Calu3 (cell line): ENCODE results near the gene MYH14. TPM values are rescaled to one million over a fixed set of nuclear protein-coding genes. Genes with fewer than 3 reads are reported as not detected.
A peak's percentile ranks its signal among the peaks of the same experiment; 100 is the strongest.

Experiments
- BruUV-seq: library from RNA; stranded (reverse); fragments of 400-500 nt; replicated peaks from 2 replicates; lab custom pipeline; 2021; lab: Mats Ljungman, UMichigan
- CTCF ChIA-PET: fragments of 300-600 bp; sonication (Branson Sonifier 250); formaldehyde crosslinking; loops from one replicate; lab custom pipeline; 2022; ENCODE audit warnings: antibody characterized with exemption; lab: Charles Lee
- DNase-seq: peaks from one replicate; pipeline ENCODE4 v3.0.0; 2022
- H3K27ac Mint-ChIP-seq: one replicate; pipeline ENCODE4 v1.8.0; 2022; ENCODE audit warnings: mixed read lengths; ENCODE audit not compliant: unreplicated experiment
- H3K27me3 Mint-ChIP-seq: one replicate; pipeline ENCODE4 v1.8.0; 2022; ENCODE audit warnings: mixed read lengths; ENCODE audit not compliant: unreplicated experiment
- H3K36me3 Mint-ChIP-seq: one replicate; pipeline ENCODE4 v1.8.0; 2022; ENCODE audit warnings: mild to moderate bottlenecking, moderate library complexity, mixed read lengths; ENCODE audit not compliant: insufficient read depth, unreplicated experiment
- H3K4me1 Mint-ChIP-seq: one replicate; pipeline ENCODE4 v1.8.0; 2022; ENCODE audit warnings: mild to moderate bottlenecking, low read depth, mixed read lengths; ENCODE audit not compliant: unreplicated experiment
- H3K4me3 Mint-ChIP-seq: one replicate; pipeline ENCODE4 v1.8.0; 2022; ENCODE audit warnings: mild to moderate bottlenecking, low read depth, moderate library complexity, mixed read lengths; ENCODE audit not compliant: unreplicated experiment
- H3K9me3 Mint-ChIP-seq: one replicate; pipeline ENCODE4 v1.8.0; 2022; ENCODE audit warnings: low read depth, mixed read lengths; ENCODE audit not compliant: unreplicated experiment
- intact Hi-C: fragments of 100-400 bp; cut with micrococcal nuclease; formaldehyde crosslinking; loops from one replicate; pipeline ENCODE4 v1.10.0; 2022; ENCODE audit not compliant: unreplicated experiment
- total RNA-seq: library from RNA; stranded (reverse); gene quantifications from 2 replicates; pipeline ENCODE4 v1.2.3, GENCODE V29; 2022
- TF ChIP-seq, protein P1 (sequence below): fragments of 200-600 bp; IDR thresholded peaks from one replicate; pipeline ENCODE4 v1.8.0; 2022; ENCODE audit warnings: antibody characterized with exemption; ENCODE audit not compliant: unreplicated experiment

The MYH14 gene
- total RNA-seq, 1 experiment from 2014 or later = 255 TPM

DNA sequence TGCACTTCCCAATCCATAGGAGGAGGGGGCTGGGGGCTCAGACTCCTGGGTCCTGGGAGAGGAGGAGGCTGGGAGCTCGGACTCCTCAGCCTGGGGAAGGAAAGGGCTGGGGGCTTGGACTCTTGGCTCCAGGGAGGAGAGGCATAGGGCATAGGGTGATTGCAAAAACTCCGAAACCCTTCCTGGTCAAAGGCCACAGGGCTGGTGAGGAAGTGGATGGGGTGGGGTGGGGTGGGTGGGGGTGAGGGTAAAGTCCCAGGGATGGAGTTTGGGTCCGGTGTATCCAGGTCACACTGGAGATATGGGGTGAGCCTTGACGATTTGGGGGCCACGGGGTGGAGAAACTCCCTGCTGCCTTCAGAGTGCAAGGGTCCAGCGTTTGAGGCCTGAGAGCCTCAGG lies 2.8 kb downstream of the MYH14 start:
- DNase-seq = no peak
- H3K4me3 Mint-ChIP-seq = peak overlapping the region; percentile 97
- peak overlapping the region; percentile 98 for H3K27ac Mint-ChIP-seq
- H3K27me3 Mint-ChIP-seq = no peaks in the 10 kb centered on the region
- H3K36me3 Mint-ChIP-seq = peaks cover 56% of the 10 kb centered on the region
- H3K4me1 Mint-ChIP-seq = peaks cover 41% of the 10 kb centered on the region
- BruUV-seq = no TSS peak
- CTCF ChIA-PET = interaction anchor here (0.6 to 1.5 kb wide), 4 partner anchors 9 to 1473 kb away, joined by 3 to 8 read pairs (median 4); no protein-coding TSS in a partner anchor
- intact Hi-C loops = no loop called here
- H3K9me3 Mint-ChIP-seq = no peaks in the 10 kb centered on the region
- TF ChIP-seq, protein P1, sequence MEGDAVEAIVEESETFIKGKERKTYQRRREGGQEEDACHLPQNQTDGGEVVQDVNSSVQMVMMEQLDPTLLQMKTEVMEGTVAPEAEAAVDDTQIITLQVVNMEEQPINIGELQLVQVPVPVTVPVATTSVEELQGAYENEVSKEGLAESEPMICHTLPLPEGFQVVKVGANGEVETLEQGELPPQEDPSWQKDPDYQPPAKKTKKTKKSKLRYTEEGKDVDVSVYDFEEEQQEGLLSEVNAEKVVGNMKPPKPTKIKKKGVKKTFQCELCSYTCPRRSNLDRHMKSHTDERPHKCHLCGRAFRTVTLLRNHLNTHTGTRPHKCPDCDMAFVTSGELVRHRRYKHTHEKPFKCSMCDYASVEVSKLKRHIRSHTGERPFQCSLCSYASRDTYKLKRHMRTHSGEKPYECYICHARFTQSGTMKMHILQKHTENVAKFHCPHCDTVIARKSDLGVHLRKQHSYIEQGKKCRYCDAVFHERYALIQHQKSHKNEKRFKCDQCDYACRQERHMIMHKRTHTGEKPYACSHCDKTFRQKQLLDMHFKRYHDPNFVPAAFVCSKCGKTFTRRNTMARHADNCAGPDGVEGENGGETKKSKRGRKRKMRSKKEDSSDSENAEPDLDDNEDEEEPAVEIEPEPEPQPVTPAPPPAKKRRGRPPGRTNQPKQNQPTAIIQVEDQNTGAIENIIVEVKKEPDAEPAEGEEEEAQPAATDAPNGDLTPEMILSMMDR = no peak

DNA sequence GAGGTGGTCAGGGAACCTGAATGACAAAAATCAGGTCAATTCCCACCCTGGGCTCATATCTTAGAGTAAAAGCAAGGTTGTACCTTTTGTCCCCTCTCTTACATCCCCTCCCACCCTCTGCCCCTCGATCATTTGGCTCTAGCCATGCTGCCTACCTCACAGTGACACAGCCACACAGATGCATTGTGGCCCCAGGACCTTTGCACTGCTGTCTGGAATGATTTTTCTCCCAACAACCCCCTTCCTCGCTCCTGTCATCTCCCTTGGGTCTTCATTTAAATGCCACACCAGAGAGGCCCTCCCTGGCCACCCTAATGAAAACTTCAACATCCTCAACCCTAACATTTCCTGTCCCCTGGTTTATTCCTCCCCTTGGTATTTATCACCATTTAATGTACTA lies 4.3 kb downstream of the MYH14 start:
- no TSS peak for BruUV-seq
- TF ChIP-seq, protein P1 = no peak
- Mint-ChIP-seq H3K27ac (no peak overlapping the region), H3K36me3 (peaks cover 72% of the 10 kb centered on the region), H3K27me3 (no peaks in the 10 kb centered on the region), H3K9me3 (peaks cover 5% of the 10 kb centered on the region), H3K4me1 (peaks cover 42% of the 10 kb centered on the region), H3K4me3 (no peak overlapping the region)
- CTCF ChIA-PET = no interaction called here
- DNase-seq = no peak
- intact Hi-C loops = no loop called here

DNA sequence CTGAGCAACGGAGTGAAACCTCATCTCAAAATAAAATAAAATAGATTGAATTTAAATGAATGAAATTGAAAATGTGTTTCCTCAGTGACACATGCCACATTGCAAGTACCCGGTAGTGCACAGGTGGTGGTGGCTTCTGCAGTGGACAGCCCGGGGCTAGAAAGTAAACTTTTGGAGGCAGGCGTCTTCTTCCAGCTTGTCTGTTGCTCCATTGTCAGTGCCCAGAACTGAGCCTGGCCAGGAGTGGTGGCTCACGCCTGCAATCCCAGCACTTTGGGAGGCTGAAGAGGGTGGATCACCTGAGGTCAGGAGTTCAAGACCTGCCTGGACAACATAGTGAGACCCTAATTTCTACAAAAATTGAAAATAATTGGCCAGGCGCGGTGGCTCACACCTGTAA lies 5.7 kb downstream of the MYH14 start:
- H3K4me3 Mint-ChIP-seq = no peak overlapping the region
- H3K9me3 Mint-ChIP-seq = peaks cover 5% of the 10 kb centered on the region
- peaks cover 46% of the 10 kb centered on the region for H3K4me1 Mint-ChIP-seq
- intact Hi-C loops = no loop called here
- TF ChIP-seq, protein P1 = no peak
- DNase-seq = no peak
- H3K27ac Mint-ChIP-seq = no peak overlapping the region
- H3K27me3 Mint-ChIP-seq = no peaks in the 10 kb centered on the region
- CTCF ChIA-PET = no interaction called here
- BruUV-seq = no TSS peak
- H3K36me3 Mint-ChIP-seq = peaks cover 69% of the 10 kb centered on the region

DNA sequence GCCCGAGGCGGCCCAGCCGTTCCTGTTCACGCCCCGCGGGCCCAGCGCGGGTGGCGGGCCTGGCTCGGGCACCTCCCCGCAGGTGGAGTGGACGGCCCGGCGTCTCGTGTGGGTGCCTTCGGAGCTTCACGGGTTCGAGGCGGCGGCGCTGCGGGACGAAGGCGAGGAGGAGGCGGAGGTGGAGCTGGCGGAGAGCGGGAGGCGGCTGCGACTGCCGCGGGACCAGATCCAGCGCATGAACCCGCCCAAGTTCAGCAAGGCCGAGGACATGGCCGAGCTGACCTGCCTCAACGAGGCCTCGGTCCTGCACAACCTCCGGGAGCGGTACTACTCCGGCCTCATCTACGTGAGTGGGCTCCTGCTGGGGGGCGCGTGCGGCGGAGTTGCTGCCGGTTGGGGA lies 7.0 kb downstream of the MYH14 start:
- H3K4me3 Mint-ChIP-seq = no peak overlapping the region
- H3K36me3 Mint-ChIP-seq = peaks cover 69% of the 10 kb centered on the region
- peaks cover 5% of the 10 kb centered on the region for H3K9me3 Mint-ChIP-seq
- intact Hi-C loops = loop anchor here (5.0 kb wide), 1 partner anchor 33 kb away; no protein-coding TSS in a partner anchor
- no TSS peak for BruUV-seq
- peaks cover 43% of the 10 kb centered on the region for H3K4me1 Mint-ChIP-seq
- DNase-seq = no peak
- no peaks in the 10 kb centered on the region for H3K27me3 Mint-ChIP-seq
- TF ChIP-seq, protein P1 = no peak
- CTCF ChIA-PET = no interaction called here
- H3K27ac Mint-ChIP-seq = no peak overlapping the region
